CD4-positive, CD25-positive, alpha-beta regulatory T cell (primary cell): Measurements from ENCODE around the gene PTPRN2. TPM values are rescaled to one million over a fixed set of nuclear protein-coding genes. Genes with fewer than 3 reads are reported as not detected.

Source experiments
- ATAC-seq, 2 donors: fragments of 150-1000 bp; cut with Tn5 transposase; one replicate each; pipeline ENCODE4 v1.10.0; 2021; ENCODE audit warnings: low read depth in 2 of 2, moderate number of reproducible peaks in 2 of 2, moderate library complexity in 1 of 2
- DNase-seq, 3 donors: peaks; one replicate each; pipeline versions ENCODE4 v3.0.0 to v3.0.0-alpha.2; 2012 to 2022; ENCODE audit warnings: mixed read lengths in 1 of 3
- H3K27ac ChIP-seq: one replicate; pipeline ENCODE4 v1.7.0; 2013; ENCODE audit warnings: mild to moderate bottlenecking, low read length; ENCODE audit not compliant: insufficient read depth, poor library complexity, severe bottlenecking
- H3K27me3 ChIP-seq: one replicate; pipeline ENCODE4 v1.7.0; 2013; ENCODE audit warnings: low read length; ENCODE audit not compliant: control insufficient read depth, insufficient read depth
- H3K36me3 ChIP-seq: one replicate; pipeline ENCODE4 v1.7.0; 2013; ENCODE audit warnings: mild to moderate bottlenecking, low read length, moderate library complexity; ENCODE audit not compliant: control insufficient read depth, insufficient read depth
- H3K4me1 ChIP-seq: 2 replicates; pipeline ENCODE4 v1.7.0; 2013; ENCODE audit warnings: mild to moderate bottlenecking, low read length; ENCODE audit not compliant: insufficient read depth, control insufficient read depth, poor library complexity, severe bottlenecking
- H3K4me3 ChIP-seq: one replicate; pipeline ENCODE4 v1.7.0; 2013; ENCODE audit warnings: low read depth, mild to moderate bottlenecking, low read length, moderate library complexity
- H3K9me3 ChIP-seq, 2 experiments: 1 replicate in 1 of 2; 2 replicates in 1 of 2; pipeline ENCODE4 v1.7.0; 2013; ENCODE audit warnings: low read length in 2 of 2, mild to moderate bottlenecking in 1 of 2, moderate library complexity in 1 of 2; ENCODE audit not compliant: control insufficient read depth in 2 of 2
- H3K27ac Mint-ChIP-seq, 3 donors: one replicate each; pipeline ENCODE4 v1.8.0; 2020 to 2022; ENCODE audit warnings: mild to moderate bottlenecking in 3 of 3, mixed read lengths in 3 of 3, moderate library complexity in 2 of 3
- H3K27me3 Mint-ChIP-seq: one replicate; pipeline ENCODE4 v1.8.0; 2022; ENCODE audit warnings: mild to moderate bottlenecking, mixed read lengths
- H3K36me3 Mint-ChIP-seq: one replicate; pipeline ENCODE4 v1.8.0; 2020; ENCODE audit warnings: mixed read lengths
- H3K4me1 Mint-ChIP-seq, 4 donors: one replicate each; pipeline ENCODE4 v1.8.0; 2020 to 2022; ENCODE audit warnings: mixed read lengths in 4 of 4, mild to moderate bottlenecking in 1 of 4
- H3K4me3 Mint-ChIP-seq, 4 donors: one replicate each; pipeline ENCODE4 v1.8.0; 2020 to 2022; ENCODE audit warnings: mild to moderate bottlenecking in 4 of 4, mixed read lengths in 4 of 4, moderate library complexity in 3 of 4
- H3K9me3 Mint-ChIP-seq, 7 donors: one replicate each; pipeline ENCODE4 v1.8.0; 2020 to 2022; ENCODE audit warnings: mixed read lengths in 7 of 7, mild to moderate bottlenecking in 3 of 7, moderate library complexity in 2 of 7
- polyA plus RNA-seq, 4 donors: library from polyadenylated mRNA; unstranded; fragments of 300-500 nt; fragmentation: Illumina TruSeq; gene quantifications; one replicate each; pipeline ENCODE4 v1.2.3, GENCODE V29; 2021
- total RNA-seq: library from RNA; stranded (reverse); gene quantifications from one replicate; pipeline ENCODE4 v1.2.3, GENCODE V29; 2022

PTPRN2 gene
- total and polyA plus RNA-seq, 5 donors from 2014 or later = 1.6 to 4.7 (median 2.7) TPM

DNA sequence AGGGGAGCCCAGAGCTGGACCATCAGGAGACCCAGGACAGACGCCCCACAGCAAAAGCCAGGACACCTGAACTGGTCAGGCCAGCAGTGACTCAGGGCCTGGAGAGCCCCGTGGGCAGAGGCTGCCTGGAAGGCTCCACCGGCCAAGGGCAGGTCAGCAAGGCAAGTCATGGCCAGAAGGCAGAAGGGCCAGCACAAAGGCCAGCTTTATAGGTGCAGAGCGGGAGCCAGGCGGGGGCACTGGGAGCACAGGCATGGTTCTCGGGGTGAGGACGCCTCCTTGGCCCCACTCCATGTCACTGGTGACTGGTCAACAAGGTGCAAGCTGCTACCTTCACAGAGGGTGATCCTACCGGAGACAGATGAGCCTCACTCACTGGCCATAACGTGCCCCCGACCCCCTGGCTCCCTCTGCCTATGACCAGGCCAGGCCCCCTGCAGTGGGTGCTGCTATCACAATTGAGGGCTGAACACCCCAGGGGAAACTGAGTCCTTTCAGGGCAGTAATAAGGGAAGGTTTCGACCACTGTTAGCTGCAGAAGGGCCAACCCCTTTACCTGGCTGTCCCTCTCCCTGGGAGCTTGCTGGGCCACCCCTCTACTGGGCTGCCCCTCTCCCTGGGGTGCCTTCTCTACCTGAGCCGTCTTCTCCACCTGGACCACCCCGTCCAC is 317.4 kb downstream of the PTPRN2 start:
- DNase-seq (no peak), ATAC-seq (no peak)
- H3K9me3 ChIP-seq = no peaks in the 10 kb centered on the region
- peaks cover 0 to 3% (median 0%) of the 10 kb centered on the region in 4 donors for H3K4me1 Mint-ChIP-seq
- no peaks in the 10 kb centered on the region for H3K4me1 ChIP-seq
- no peak overlapping the region for H3K4me3 ChIP-seq
- no peak overlapping the region for H3K4me3 Mint-ChIP-seq
- no peak overlapping the region for H3K27ac ChIP-seq
- no peaks in the 10 kb centered on the region for H3K27me3 ChIP-seq
- no peaks in the 10 kb centered on the region for H3K36me3 Mint-ChIP-seq
- H3K27ac Mint-ChIP-seq = no peak overlapping the region
- peaks cover 0 to 6% (median 0%) of the 10 kb centered on the region in 7 donors for H3K9me3 Mint-ChIP-seq
- H3K36me3 ChIP-seq = no peaks in the 10 kb centered on the region
- H3K27me3 Mint-ChIP-seq = no peaks in the 10 kb centered on the region

DNA sequence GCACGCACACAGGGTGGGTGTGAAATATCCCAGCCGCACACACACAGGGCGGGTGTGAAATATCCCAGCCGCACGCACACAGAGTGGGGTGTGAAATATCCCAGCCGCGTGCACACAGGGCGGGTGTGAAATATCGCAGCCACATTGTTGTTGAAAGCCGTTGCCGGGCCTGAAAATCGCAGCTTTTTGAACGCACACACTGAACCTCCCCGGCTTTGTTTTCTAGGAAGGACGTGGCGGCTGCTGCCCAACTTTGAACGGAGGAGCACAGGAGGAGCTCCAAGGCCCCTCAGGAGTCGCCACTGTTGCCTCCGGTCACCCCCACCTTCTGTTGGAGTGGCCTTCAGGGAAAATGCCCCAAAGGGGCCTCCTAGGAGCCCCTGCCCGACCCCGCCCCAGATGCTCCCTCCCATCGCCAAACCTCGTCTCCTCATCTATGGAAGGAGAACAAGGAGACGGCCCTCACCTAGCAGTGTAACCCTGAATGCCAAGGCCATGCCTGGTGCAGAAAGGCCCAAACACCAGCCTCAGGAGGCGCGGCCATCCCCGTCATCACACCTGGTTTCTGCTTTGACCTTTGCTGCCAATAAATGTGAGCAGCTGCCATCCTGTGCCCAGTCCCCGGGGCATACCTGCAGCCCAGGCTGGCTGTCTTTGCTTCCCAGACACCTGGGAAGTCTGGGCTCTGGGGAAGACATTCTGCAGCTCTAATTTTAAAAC is 318.6 kb downstream of the PTPRN2 start:
- Mint-ChIP-seq H3K4me3 (no peak overlapping the region), H3K9me3 (peaks cover 0 to 6% (median 0%) of the 10 kb centered on the region in 7 donors)
- no peak for DNase-seq

DNA sequence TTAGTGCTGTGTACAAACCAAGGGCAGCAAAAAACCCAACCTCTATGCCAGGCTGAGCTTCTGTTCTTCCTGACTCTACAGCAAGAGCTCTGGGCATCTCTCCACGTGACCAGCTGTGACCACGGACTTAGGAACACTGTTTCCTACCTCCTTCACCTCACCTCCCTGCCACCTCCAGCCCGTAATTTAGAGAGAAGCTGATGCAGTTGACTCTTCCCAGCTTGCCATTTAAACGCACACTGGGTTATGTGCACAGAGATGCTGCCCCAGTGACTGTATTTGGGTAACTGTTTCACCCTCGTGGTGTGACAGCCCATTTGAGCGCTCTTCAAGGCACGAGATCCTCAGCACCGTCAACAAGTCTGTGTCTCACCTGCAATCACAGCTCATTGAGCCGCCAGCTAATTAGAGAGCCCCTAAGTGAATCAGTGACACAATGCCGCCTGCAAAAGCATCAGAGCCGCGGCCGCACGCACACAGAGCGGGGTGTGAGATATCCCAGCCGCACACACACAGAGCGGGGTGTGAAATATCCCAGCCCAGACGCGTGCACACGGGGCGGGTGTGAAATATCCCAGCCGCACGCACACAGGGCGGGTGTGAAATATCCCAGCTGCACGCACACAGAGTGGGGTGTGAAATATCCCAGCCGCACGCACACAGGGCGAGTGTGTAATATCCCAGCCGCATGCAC is 319.7 kb downstream of the PTPRN2 start:
- no peak overlapping the region for H3K4me3 Mint-ChIP-seq
- no peak for ATAC-seq
- peaks cover 0 to 3% (median 0%) of the 10 kb centered on the region in 4 donors for H3K4me1 Mint-ChIP-seq
- no peak for DNase-seq
- Histone ChIP-seq H3K4me3 (no peak overlapping the region), H3K27ac (no peak overlapping the region), H3K9me3 (no peaks in the 10 kb centered on the region), H3K4me1 (no peaks in the 10 kb centered on the region), H3K36me3 (no peaks in the 10 kb centered on the region), H3K27me3 (no peaks in the 10 kb centered on the region)
- H3K36me3 Mint-ChIP-seq = no peaks in the 10 kb centered on the region
- H3K27ac Mint-ChIP-seq = no peak overlapping the region
- no peaks in the 10 kb centered on the region for H3K27me3 Mint-ChIP-seq
- peaks cover 0 to 6% (median 0%) of the 10 kb centered on the region in 7 donors for H3K9me3 Mint-ChIP-seq

More for the DNA sequence above, 318.6 kb downstream of the PTPRN2 start:
- Mint-ChIP-seq H3K36me3 (no peaks in the 10 kb centered on the region), H3K27ac (no peak overlapping the region), H3K27me3 (no peaks in the 10 kb centered on the region), H3K4me1 (peaks cover 0 to 3% (median 0%) of the 10 kb centered on the region in 4 donors)
- Histone ChIP-seq H3K4me1 (no peaks in the 10 kb centered on the region), H3K4me3 (no peak overlapping the region), H3K27ac (no peak overlapping the region), H3K9me3 (no peaks in the 10 kb centered on the region), H3K36me3 (no peaks in the 10 kb centered on the region), H3K27me3 (no peaks in the 10 kb centered on the region)
- ATAC-seq = no peak

DNA sequence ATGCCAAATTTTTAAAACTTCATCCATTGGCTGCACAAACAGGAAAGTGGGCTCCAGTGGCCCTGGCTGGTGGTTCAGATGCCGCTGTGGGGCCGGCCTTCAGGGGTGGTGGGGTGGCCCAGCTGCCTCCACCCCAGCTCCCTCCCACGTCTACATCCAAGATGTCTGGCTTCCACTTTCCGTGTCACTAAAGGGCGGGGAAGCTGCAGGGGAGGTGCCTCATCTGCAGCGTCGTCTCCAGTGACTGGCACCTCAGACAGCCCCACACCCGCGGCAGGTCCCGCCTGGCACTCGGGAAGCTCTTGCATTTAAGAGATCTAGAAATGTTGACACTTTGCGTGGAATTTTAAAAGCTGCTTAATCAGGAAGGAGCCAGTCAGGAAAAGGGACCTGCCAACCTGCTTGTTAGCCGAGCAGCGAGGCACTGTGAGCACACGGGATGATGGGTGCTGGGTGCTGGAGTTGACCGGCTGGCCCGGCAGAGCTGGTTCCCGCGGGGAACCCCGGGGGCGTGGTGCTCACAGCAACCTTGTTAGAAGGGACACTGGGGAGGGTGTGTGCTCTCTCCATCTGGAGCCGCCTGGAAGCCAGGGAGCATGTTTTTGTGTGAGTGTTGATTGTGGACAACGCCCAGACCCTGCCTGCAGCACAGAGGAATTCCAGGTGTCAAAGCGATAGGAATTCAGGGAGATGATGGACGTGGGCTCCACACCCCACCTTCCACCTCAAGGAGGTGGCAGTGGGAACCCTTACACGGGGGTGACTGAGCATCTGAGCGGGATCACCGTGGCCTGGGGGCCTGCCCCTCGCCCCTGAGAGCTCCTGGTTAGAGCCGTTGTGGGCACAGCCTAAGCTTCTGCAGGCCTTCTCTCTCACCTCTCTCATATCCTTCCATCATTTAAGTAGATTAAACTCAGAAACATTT is 320.5 kb downstream of the PTPRN2 start:
- H3K9me3 Mint-ChIP-seq = peaks cover 0 to 6% (median 0%) of the 10 kb centered on the region in 7 donors
- H3K9me3 ChIP-seq = no peaks in the 10 kb centered on the region
- H3K4me3 ChIP-seq = no peak overlapping the region
- peaks cover 0 to 3% (median 0%) of the 10 kb centered on the region in 4 donors for H3K4me1 Mint-ChIP-seq
- no peaks in the 10 kb centered on the region for H3K36me3 ChIP-seq
- H3K4me1 ChIP-seq = no peaks in the 10 kb centered on the region
- H3K4me3 Mint-ChIP-seq = no peak overlapping the region
- DNase-seq = no peak
- H3K27me3 ChIP-seq = no peaks in the 10 kb centered on the region
- H3K27me3 Mint-ChIP-seq = no peaks in the 10 kb centered on the region
- H3K27ac ChIP-seq = no peak overlapping the region
- H3K27ac Mint-ChIP-seq = no peak overlapping the region
- H3K36me3 Mint-ChIP-seq = no peaks in the 10 kb centered on the region
- ATAC-seq = no peak

DNA sequence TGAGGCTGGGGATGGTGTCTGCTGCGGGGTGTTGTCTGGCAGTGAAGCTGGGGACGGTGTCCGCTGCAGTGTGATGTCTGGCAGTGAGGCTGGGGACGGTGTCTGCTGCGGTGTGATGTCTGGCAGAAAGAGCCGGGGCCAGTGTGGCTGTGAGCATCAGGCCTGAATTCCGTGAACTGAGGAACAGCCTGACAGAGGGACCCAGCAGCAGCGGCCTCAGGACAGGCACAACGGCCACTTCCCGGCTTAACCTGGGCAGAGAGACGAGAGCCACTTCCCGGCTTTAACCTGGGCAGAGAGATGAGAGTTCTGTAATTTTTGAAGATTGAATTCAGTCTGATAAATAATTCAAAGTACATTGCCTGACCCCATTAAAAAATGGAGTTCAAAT is 321.2 kb downstream of the PTPRN2 start:
- H3K27ac ChIP-seq = no peak overlapping the region
- ATAC-seq = no peak
- Mint-ChIP-seq H3K4me1 (peaks cover 0 to 3% (median 0%) of the 10 kb centered on the region in 4 donors), H3K27ac (no peak overlapping the region), H3K4me3 (no peak overlapping the region), H3K9me3 (peaks cover 0 to 6% (median 0%) of the 10 kb centered on the region in 7 donors), H3K36me3 (no peaks in the 10 kb centered on the region), H3K27me3 (no peaks in the 10 kb centered on the region)
- H3K27me3 ChIP-seq = no peaks in the 10 kb centered on the region
- H3K9me3 ChIP-seq = no peaks in the 10 kb centered on the region
- no peaks in the 10 kb centered on the region for H3K36me3 ChIP-seq
- no peaks in the 10 kb centered on the region for H3K4me1 ChIP-seq
- H3K4me3 ChIP-seq = no peak overlapping the region
- DNase-seq = no peak

DNA sequence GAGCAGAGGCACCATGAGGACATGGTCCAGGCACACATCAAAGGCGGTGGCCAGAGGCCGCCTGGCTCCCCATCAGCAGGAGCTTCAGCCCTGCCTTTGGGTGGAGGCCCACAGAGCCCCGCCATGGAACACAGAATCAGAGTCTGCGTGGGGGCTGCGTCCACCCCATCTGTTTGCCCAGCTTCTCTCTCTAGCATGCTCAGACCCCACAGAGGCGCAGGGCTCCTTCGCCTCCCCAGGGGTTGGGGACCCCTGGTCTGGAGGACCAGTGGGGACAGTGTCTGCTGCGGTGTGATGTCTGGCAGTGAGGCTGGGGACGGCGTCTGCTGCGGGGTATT is 321.9 kb downstream of the PTPRN2 start:
- Histone ChIP-seq H3K27ac (no peak overlapping the region), H3K9me3 (no peaks in the 10 kb centered on the region), H3K27me3 (no peaks in the 10 kb centered on the region), H3K4me1 (no peaks in the 10 kb centered on the region), H3K4me3 (no peak overlapping the region), H3K36me3 (no peaks in the 10 kb centered on the region)
- DNase-seq = no peak
- no peak for ATAC-seq
- Mint-ChIP-seq H3K4me3 (no peak overlapping the region), H3K9me3 (peaks cover 0 to 6% (median 0%) of the 10 kb centered on the region in 7 donors), H3K4me1 (peaks cover 0 to 3% (median 0%) of the 10 kb centered on the region in 4 donors), H3K27me3 (no peaks in the 10 kb centered on the region), H3K27ac (no peak overlapping the region), H3K36me3 (no peaks in the 10 kb centered on the region)
